ENCODE data around the gene CIRBP.

CIRBP gene

DNA sequence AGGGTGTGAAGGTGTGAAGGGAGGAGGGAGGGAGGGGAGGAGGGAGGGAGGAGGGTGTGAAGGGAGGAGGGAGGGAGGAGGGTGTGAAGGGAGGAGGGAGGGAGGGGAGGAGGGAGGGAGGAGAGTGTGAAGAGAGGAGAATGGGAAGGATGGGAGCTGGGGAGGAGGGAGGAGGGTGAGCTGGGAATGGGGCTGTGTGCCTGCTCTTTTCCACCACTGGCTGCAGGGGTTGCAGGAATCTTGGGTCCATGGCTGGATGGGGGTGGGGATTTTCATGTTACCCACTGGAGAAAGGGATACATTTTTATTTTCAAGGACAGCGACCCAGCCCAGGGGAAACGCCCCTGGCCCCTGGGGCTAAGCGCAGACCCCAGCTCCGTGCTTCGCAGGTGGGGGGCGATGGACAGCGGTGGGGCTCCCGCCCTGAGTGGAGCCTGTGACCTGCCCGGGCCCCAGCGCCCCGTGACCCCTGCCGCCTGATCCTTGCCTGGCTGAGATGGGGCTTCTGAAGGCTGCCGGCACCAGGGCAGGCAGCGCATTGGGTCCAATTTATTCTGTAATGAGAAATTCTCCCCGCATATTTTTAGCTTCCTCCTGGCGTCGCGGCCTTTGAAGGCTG, 13.6 kb downstream of the CIRBP start:
- no peak for DNase-seq

DNA sequence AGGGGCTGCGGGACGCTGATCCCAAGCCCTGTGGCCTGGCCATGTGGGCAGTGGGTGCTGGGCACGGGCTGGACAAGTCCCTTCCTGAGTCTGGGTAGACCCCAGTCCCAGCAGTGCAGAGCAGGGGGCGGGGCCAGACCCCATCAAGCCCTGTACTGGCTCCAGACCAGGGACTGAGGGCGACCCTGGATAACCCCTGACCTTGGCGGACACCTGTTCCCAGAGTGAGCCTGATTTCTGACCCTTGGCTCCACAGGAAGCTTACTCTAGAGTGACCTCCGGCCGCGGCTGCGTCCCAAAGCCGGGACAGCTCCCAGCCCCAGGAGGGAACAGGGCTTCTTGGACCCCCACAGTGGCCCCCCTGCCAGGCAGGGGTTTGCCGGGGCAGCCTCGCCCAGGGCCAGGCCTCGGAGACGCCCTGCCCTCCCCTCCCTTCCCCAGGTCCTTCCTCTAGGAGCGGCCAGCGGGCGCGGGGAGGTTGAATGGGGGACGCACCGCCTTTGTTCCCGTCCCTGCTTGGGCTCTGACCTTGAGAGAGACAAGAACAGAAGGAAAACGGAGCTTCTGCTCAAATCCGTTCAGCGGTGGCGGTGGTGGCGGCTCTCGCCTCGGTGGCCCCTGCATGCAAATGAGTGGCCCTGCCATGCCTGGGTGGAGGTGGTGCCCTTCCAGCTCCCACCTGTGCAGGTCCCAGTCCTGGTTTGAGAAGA, 14.2 kb downstream of the CIRBP start:
- DNase-seq = no peak

DNA sequence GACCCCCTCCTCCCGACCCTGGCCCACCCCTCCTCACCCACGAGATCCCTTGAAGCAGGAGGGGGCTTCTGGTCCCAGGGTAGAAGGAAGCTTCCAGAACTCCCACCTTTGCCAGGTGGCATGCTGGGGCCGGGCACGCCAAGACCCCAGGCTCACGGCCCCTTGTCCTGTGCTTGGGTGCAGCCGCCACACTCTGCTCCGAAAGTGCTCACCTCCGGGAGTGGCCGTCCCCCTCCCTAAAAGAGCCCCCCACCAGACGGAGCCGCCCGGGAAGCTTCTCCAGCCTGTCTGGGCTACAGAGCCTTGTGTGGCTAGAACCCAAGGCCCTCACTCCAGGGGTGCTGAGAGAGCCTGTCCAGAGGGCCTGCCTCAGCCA, 14.8 kb downstream of the CIRBP start:
- no peak for DNase-seq

DNA sequence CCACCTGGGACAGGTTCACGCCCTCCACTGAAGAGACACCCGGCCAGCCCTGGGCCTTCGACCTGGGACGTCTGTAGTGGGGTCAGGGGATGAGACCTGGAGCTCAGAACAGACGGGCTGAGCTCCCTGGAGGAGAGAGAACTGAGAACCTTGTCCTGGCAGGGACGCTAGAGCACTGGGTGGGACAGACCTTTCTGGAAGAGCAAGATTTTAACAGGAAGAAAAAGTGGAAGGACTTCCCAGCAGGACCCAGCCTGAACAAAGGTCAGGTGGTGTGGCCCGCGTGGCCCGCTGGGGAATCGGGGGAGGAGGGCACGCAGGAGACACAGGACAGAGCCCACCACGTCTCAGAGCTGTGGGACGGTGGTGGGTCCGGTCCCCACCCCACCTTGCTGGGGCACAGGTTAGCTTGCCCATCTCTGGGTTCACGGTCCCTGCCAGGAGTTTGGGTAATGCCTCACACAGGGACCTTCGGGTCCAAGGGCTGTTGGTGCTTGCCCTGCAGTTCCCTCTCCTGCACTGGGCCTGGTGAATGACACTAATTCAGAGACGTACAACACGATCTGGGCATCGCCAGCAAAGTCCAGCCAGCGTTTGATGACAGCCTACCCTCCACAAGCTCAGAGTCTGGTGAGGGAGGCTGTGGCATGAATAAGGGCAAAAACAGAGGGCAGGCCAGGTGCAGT, 15.3 kb downstream of the CIRBP start:
- no peak for DNase-seq

DNA sequence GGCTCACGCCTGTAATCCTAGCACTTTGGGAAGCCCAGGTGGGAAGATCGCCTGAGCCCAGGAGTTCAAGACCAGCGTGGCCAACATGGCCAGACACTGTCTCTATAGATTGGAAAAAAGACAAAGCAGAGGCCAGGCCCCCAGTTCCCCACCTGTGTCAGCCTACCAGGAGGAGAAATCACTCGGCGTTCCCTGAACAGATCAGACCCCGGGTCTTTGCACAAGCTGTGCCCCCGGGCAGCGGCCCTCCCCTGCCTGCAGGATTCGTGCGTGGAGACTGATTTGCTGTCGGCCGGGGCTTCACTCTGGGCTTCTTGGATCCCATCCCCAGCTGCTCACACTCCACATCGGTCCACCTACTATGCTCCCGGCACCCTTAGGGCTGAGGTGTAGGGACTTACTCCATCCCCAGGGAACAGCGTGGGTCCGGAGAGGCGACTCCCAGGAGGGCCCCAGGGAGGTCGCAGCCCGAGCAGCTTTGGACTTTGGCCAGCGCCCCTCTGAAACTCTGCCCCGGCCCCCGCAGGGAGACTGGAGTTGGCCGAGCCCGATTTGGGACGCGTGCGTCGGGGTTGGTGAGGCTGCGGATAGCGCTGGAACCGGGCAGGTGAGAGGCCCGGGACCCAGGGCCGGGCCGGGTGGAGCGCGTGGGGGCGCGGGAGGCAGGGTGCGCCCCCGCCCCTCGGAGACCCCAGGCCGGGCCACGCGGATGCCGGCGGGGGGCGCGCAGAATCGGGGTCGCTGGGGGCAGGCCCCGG, 16.0 kb downstream of the CIRBP start:
- DNase-seq = no peak

DNA sequence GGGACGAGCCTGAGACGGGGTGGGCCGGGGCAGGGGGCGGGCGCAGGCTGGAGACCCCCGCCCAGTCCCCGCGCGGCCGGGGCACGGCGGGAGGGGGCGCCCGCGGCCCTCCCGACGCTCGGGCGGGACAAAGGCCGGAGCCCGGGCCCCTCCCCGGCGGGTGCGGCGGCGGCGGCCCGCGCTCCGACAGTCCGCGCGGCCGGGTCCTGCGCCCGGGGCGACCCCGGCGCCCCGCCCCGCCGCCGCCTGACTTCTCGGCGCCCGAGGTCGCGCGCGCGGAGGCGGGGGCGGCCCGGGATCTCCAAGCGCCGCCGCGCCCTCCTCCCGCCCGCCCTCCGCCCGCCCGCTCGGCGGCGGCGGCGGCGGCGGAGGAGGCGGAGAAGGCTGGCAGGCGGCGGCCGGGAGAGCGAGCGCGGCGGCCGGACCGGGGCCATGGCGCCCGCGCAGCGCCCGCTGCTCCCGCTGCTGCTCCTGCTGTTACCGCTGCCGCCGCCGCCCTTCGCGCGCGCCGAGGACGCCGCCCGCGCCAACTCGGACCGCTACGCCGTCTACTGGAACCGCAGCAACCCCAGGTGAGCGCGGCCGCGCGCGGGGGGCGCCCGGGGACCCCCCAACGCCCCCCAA, 16.7 kb downstream of the CIRBP start, which contains the start of gene EFNA2:
TSS of gene EFNA2 (plus strand) at position 137 of the 624 bp plus-strand sequence. CDS start at position 433, 296 bp downstream.
- no peak for DNase-seq

DNA sequence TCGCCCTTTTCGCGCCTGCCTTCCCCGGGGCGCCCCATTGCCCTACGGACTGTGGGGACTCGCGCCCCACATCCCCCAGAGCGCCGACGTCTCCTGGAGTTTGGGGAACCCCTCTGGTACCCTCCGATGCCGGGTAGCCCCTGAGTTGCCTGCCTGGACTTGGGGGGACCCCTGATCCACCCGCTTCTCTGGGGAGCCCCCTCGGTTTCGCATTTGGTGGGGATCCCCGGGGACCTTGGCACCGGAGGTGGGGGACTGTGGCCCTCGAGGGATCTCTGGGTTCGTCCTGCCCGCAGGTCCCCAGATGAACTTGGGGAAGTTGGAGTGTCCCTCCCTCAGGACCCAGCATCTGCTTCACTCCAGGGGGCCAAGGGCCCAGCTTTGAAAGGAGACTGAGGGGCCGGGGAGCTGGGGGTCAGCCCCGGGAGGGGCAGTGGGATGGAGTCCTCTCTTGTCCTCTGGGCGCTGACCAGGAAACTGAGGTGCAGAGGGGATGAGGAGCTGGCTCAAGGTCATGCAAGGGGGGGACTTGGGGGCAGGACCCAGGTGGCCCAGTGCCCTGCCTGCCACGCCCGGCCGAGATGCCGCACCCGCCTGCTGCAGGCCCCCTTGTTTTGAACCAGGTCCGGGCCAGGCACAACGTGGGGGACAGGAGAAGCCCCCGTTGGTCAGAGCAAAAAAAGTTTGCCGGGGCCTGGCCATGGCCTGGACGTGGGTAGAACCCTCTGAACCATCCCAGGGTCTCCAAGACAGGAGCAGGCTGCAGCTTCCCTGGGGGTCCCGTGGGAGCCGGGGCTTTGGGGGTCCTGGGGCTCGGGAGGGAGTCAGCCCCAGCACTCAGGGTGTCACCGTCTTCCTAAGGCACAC, 17.6 kb downstream of the CIRBP start:
- DNase-seq = no peak

DNA sequence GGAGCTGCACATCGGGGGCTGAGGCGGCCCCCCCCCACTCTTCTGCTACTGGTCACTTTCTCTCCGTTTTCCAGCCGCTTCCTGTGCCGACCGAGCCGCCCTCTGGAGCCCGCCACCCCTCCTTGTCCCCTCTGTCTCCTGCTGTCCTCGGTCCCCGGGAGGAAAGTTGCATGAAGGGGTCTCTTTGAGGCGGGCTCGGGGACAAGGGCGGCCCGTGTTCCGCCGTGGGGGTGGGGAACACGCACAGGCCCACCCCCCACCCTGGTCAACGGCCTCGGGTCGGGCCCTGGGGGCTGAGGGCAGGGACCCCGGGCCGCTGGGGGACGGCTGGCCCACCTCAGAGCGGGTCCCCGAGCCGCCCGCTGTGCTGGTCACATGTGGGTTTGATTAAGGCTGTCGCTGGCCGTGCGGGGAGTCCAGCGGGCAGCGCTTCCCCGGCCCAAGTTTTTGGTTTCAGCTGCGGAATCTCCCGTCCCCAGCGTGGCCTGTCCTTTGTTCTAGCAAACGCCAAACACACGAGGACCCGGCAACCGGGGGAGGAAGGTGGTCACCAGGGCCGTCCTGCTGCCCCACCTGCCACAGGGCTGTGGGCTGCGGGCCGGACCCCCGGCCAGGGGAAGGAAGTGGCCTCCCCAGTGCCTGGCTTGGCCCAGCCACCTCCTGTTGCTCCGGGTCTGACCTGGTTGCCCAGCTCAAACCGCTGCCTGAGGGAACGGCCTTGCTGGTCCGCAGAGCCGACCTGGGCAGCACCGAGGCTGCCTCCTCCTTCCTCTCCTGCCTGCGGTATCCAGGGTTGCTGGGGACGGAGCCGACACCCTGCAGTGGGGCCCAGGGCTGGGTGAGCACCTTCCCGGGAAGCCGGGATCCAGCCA, 18.5 kb downstream of the CIRBP start:
- DNase-seq = no peak

DNA sequence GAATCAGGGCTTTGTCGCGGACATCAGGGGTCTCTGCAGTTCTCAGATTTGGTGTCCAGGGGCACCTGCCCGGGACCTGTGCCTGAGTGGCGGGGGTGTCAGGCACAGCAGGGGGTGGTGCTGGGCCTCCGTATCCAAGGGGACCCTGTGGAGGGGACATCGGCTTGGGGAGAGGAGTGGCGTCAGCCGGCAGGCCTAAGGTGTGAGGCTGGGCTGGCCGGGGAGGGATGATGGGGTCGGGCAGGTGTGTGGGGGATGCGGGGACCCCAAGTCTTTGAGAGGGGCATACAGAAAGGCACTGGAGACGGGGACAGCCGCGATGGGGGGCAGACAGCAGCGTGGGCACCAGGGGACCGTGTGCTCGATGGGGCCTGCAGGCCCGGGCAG, 19.1 kb downstream of the CIRBP start:
- DNase-seq = no peak

DNA sequence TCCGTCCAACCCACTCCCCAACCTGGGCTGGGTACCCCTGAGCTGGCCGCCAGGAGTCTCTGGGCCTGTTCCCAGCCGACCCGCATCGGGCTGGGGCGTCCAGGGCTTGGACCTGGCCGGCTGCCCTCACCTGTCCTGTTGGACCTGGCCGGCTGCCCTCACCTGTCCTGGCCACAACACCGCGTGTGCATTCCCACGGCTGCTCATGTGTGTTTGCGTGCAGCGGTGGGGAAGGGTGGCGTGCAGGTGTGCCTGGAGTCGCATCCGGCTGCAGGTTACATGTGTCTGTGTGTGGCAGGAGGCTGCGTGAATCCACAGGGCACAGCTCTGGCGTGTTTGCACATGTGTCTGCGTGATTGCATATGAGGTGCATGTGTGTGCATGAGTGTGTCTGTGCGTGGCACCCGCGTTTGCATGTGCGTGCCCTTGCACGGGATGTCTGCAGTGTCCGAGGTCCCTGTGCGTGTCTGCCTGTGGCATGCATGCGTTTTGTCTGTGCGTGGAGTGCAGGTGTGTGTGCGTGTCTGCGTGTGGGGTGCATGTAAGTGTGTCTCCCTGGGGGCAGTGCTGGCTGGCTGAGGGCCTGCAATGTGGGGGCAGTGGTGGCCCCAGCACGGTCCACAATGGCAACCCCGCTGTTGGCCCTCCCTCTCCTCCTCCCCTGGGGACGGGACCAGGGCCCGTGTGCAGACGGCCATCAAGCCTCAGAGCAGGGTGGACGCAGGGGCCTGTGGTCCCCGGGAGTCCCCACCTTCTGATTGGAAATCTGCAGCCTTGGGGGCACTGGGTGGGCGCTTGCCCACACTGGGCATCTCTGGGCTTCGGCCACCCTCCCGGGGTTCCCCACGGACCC, 19.9 kb downstream of the CIRBP start:
- no peak for DNase-seq

DNA sequence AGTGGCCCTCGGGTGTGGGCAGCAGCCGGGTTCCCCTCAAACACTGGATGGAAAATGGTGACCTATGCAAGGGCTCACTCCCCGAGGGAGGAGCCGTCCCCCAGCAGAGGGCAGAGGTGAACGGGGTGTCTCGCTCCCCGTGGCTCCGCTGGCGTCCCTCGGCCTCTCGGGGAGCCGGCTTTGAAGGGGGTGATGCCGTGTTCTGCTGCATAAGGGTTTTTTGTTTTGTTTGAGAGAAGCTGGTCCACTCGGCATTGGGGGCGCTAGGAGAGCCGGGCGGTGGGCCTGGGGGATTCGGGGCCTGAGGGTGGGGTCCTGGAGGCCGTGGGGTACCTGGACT, 20.5 kb downstream of the CIRBP start:
- no peak for DNase-seq

DNA sequence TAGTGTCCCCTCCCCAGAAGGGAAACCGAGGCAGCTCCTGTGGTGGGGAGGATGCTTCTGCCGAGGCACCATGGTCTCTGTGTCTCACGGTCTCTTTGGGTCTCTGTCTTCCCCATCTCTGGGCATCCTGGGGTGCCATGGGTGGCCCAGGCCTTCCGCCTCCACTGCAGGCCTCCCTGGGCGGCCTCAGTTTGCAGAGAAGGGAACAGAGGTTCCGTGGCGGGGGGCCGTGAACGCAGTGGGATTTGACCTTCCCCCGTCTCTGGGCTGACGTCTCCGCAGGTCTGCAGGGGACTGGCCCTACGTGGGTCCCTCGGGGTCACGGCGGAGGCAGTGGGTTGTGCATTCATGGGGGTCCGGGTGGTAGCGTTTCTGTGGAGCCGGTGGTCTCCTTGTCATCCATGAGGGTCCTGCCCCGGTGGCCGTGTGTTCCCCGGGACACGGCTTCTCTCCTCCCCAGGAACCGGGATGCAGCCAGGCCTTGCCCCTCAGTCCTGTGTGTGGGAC, 21.1 kb downstream of the CIRBP start:
- no peak for DNase-seq

DNA sequence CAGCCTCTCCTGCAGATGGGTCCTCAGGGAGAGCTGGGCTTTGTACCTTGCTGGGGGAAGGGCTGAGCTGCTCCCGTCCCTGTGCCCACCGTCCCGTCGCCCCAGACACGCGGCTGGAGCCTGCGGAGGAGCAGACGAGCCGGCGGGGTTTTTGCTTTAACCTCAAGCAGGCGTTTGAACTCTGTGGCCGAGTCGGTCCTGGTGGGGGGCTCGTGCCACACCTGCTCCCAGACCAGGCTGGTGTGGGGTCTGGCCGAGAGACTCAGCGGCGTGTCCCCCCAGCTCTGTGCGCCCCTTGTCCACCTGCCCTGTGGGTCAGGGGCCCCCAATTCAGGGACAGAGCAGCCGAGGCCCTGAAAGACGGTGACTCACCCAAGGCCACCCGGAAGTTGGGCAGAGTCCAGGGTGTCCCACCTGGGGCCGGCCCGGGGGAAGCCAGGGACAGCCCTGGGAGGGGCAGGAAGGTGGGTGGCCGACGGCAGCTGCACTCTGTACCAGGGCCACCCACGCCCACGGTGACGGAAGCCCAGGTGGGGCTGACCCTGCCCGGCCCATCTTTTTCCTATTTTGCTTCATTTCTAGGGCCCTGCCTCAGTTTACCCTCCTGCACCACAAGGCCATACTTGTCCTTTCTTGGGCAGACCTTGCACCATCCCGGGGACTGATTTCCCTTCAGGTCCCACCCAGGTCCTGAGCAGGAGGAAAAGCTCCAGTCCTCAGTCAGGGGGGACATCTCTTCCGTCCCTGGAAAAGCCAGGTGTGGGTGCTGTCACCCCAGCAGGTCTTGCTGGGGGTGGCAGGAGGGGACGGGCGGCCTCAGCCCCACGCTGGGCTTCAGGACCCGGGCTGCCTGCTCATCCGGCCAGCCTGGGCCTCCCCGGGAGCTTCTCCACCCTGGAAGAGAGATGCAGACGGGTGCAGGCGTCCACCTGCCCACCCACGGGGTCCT, 21.8 kb downstream of the CIRBP start:
- no peak for DNase-seq

DNA sequence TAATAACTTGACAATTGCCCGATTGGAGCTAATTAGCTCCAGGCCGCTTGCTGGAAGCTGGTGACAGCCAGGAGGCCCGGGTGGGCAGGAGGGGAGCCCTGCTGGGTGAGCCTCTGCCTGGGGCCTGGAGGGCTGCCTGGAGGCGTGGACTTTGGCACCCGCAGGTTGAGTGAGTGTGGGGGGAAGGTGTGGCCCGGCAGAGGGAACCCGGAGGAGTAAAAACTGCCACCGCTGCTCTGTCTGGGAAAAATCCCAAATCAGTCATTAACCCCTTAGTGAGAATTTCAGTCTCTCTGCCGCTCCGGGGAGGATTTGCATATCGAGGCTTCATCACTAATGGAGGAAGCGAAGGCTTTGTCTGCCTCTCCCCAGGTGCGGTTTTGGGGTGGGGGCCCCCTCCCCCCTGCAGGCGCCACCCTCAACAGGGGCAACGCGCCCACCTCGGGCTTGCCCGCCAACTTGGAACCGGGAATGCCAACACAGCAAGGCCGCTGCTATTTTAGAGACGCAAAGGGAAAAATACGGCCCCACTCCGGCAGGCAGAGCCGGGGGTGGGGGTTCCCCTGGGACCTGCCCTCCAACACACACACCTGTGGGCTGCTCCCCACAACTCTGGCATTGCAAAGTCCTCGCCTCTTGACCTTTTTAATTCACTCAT, 22.8 kb downstream of the CIRBP start:
- DNase-seq = no peak

DNA sequence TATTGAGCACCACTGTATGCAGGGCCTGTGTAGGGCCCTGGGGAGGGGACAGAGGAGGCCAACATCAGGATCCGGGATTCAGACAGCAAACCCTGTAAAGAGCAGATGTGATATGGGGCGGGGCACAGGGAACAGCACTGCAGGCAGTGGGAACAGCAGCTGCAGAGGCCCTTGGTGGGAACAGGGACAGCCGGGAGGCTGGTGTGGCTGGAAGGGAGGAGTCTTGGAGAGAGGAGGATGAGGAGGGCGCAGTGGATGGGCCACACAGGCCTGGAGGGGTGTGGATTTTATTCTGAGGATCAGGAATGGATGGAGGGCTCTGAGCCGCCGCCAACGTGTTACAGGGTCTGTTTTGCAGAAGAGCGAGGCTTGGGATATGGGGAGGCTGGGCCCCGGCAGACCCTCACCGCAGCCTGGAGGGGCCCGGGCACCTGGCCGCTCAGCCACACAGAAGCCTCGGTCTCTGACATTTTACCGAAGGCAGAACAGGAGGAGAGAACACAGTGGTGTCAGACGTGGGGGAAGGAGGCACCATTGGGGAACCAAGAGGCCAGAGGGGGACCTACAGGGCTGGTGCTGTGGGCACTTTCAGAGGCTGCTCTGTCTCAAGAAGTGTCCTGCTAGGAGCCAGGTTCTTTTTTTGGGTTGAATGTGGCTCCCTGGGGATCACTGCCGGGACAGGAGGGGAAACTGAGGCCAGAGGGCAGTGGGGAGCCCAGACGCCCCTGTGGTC, 23.5 kb downstream of the CIRBP start:
- no peak for DNase-seq

DNA sequence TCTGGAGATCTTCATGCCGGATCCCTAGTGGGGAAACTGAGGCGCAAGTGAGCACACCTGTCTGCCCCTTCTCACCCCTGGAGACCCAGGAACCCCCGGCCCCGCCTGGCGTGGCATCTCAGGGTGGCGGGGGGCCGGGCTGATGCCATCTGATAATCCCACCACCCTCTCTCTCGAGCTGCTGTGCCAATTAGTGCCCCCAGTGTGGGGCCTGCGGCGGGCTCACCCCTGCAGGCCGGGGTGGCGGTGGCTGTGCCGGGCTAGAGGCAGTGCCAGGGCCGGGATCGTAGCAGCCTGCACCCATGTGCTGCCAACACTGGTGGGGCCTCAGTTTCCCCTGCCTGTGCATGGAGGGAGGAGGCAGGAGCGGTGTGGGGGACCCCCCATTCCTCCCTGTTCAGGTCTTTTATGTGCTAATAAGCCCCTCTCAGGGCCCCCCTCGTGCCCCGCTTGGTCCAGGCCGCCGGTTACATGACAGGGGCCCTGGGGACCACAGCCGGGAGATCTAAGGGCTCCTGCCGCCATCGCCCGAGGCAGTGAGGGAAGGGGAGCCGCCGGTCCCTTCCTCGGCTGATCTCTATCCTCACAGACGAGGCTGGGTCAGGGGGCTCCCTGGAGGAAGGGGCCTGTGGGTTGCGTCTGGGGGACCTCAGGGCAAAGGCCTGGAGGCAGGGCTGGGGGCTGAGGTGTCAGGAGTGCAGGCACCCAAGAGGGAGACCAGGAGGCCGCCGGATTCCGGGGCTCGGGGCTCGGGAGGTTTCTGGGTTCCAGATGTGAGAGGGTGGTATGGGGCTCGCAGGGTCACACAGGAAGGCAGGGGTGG, 24.9 kb downstream of the CIRBP start:
- DNase-seq = no peak

DNA sequence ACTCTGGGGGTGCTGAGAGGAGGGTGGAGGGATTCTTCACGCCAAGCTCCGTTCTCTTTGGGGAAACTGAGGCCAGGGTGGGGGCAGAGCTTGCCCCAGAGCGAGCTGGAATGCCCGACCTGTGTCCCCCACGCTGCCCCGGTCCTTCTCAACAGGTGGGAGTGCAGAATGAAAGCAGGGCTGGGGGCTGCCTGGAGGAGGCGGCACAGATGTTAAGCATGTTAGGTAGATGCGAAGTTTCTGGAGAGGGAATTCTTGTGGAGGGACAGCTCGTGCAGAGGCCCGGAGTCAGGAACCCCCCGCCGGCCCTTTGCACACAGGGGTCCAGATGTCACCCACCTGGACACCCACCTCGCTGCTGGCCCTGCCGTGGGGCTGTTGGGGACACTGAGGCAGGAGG, 25.6 kb downstream of the CIRBP start:
- DNase-seq = no peak
